ENCODE results near the gene B4GALNT4. TPM values are rescaled to one million over a fixed set of nuclear protein-coding genes. Genes with fewer than 3 reads are reported as not detected.

The B4GALNT4 gene
- total RNA-seq, 1 donor from 2014 or later, result 0.38 TPM

DNA sequence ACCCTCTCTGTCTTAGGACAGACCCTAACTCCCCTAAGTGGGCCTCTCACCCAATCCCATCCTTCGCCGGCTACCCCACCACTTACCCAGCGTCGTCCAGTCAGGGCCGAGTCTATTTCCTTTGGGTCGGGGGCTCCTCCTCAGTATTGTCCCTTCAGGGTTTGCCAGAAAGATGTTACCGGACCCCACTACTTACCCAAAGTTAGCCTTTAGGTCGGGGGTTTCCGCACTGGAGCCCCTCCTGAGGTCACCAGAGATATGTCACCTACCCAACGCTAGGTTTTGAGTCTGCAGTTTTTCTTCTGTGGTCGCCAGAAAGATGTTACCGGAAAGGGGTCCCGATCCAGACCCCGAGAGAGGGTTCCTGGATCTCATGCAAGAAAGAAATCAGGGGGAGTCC, 17.9 kb upstream of the B4GALNT4 start:
- no peak overlapping the region for H3K27ac ChIP-seq
- H3K9me3 ChIP-seq, result no peaks in the 10 kb centered on the region
- intact Hi-C loops (cut with DNase I), result loop anchor here (10.0 kb wide), 1 partner anchor 47 kb away; the partner anchor contains the start of gene IFITM2
- no peak for ATAC-seq
- no peaks in the 10 kb centered on the region for H3K36me3 ChIP-seq
- no peak for DNase-seq
- peaks cover 32% of the 10 kb centered on the region for H3K4me1 ChIP-seq
- H3K4me3 ChIP-seq, result no peak overlapping the region
- no peak for TF ChIP-seq CTCF (IDR thresholded peaks at IDR 0.05)
- no peaks in the 10 kb centered on the region for H3K27me3 ChIP-seq (ENCODE audit: low read depth)

GRCh38 chr11:352456-353031, 16.8 kb upstream of the B4GALNT4 start:
- Histone ChIP-seq H3K36me3 (no peaks in the 10 kb centered on the region), H3K27ac (peak overlapping the region; percentile 96), H3K4me3 (no peak overlapping the region), H3K9me3 (no peaks in the 10 kb centered on the region), H3K27me3 (ENCODE audit: low read depth) (no peaks in the 10 kb centered on the region), H3K4me1 (peaks cover 32% of the 10 kb centered on the region)
- no peak for DNase-seq
- no peak for TF ChIP-seq CTCF (IDR thresholded peaks at IDR 0.05)
- intact Hi-C loops (cut with DNase I), result loop anchor here (10.0 kb wide), 1 partner anchor 48 kb away; the partner anchor contains the start of gene IFITM2
- no peak for ATAC-seq

- H3K4me3 ChIP-seq, result no peak overlapping the region
- ATAC-seq, result peak; percentile 30 to 36
- H3K36me3 ChIP-seq, result no peaks in the 10 kb centered on the region
- peak; percentile 73 for DNase-seq
- H3K27me3 ChIP-seq (ENCODE audit: low read depth), result no peaks in the 10 kb centered on the region
- no peaks in the 10 kb centered on the region for H3K9me3 ChIP-seq
- intact Hi-C loops (cut with DNase I), result loop anchor here (10.0 kb wide), 1 partner anchor 49 kb away; the partner anchor contains the start of gene IFITM2
- H3K4me1 ChIP-seq, result peaks cover 32% of the 10 kb centered on the region
- H3K27ac ChIP-seq, result peak overlapping the region; percentile 96
- no peak for TF ChIP-seq CTCF (IDR thresholded peaks at IDR 0.05)
Measured at GRCh38 chr11:353179-353873, 16.0 kb upstream of the B4GALNT4 start.

DNA sequence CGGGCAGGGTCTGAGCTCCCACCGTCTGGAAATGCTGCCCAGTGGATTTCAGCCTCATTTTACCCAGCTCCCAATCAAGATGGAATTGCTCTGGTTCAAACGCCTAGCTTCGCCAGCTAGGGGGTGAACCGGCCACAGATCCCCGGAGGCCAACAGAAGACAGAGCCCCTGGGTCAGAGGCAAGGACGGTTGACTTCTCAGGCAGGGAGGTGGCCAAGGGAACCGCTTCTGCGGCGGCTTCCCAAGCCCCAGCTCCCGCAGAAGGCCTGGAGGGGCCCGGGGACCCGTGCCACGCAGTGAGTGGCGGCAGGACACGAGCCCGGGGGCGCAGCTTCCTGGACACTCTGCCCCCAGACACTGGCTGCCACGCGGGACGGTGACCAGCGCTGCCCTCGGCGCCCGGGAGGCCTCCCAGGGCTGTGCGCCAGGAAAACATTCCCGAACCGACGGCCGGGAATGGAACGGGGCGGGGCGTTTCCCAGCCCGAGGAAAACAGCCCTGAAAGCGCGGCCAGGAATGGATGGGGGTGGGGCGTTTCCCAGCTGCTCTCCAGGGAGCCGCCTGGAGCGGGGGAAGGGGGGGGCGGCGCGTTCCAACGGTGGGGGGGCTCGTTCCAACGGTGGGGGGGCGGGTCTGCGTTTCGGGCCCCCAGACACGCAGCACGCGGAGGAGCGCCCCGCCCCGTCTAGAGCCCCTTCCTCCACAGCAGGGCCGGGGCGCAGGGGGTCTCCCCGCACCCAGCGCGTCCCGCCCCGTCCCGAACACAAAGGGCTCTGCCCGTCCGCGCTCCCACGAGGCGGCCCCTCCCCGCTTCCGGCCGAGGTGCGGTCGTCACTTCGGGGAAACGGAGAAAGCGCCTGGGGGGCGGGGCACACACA, 13.5 kb upstream of the B4GALNT4 start:
- Histone ChIP-seq H3K36me3 (no peaks in the 10 kb centered on the region), H3K27me3 (ENCODE audit: low read depth) (no peaks in the 10 kb centered on the region), H3K27ac (peak overlapping the region; percentile 96), H3K4me3 (peak overlapping the region; percentile 51), H3K9me3 (no peaks in the 10 kb centered on the region), H3K4me1 (peaks cover 32% of the 10 kb centered on the region)
- intact Hi-C loops (cut with DNase I), result loop anchor here (10.0 kb wide), 1 partner anchor 51 kb away; the partner anchor contains the start of gene IFITM2
- no peak for TF ChIP-seq CTCF (IDR thresholded peaks at IDR 0.05)
- ATAC-seq (peak; percentile 91 to 92), DNase-seq (peak; percentile 92)

DNA sequence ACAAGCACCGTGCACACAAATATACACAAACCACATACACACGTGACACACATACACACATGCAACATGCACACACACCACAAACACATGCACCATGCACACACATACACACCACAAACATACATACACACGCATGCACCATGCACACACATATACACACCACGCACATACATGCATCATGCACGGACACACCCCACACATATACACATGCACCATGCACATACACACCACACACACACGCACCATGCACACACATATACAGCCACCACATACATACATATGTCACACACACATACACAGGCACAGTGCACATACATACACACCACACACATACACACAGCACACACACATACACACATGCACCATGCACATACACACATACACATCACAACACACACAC, 12.7 kb upstream of the B4GALNT4 start:
- no peaks in the 10 kb centered on the region for H3K9me3 ChIP-seq
- no peak for TF ChIP-seq CTCF (IDR thresholded peaks at IDR 0.05)
- DNase-seq, result no peak
- no peaks in the 10 kb centered on the region for H3K36me3 ChIP-seq
- ATAC-seq, result no peak
- H3K4me1 ChIP-seq, result peaks cover 32% of the 10 kb centered on the region
- no peaks in the 10 kb centered on the region for H3K27me3 ChIP-seq (ENCODE audit: low read depth)
- intact Hi-C loops (cut with DNase I), result loop anchor here (10.0 kb wide), 1 partner anchor 52 kb away; the partner anchor contains the start of gene IFITM2
- no peak overlapping the region for H3K4me3 ChIP-seq
- H3K27ac ChIP-seq, result no peak overlapping the region

Data from lower lobe of right lung (tissue), 2 donors.